Cardiac muscle cell (in vitro differentiated cells and primary cell): Measurements from ENCODE around the gene TAAR8. TPM values are rescaled to one million over a fixed set of nuclear protein-coding genes. Genes with fewer than 3 reads are reported as not detected.
A peak's percentile ranks its signal among the peaks of the same experiment; 100 is the strongest.

Experiments
- DNase-seq, 2 donors: peaks; one replicate each; pipeline versions ENCODE4 v3.0.0 to v3.0.0-alpha.2; 2010 to 2017; ENCODE audit warnings: low read depth in 1 of 2, low spot score in 1 of 2
- H3K27ac ChIP-seq: fragments of 200-600 bp; sonication (generic); 2 replicates; pipeline ENCODE4 v1.5.1; 2016
- H3K27me3 ChIP-seq: fragments of 200-600 bp; sonication (generic); 2 replicates; pipeline ENCODE4 v1.6.0; 2016; ENCODE audit warnings: control low read depth
- H3K36me3 ChIP-seq: fragments of 200-600 bp; sonication (generic); 2 replicates; pipeline ENCODE4 v1.5.1; 2016; ENCODE audit warnings: control low read depth
- H3K4me1 ChIP-seq: fragments of 200-600 bp; sonication (generic); 2 replicates; pipeline ENCODE4 v1.8.1; 2017; ENCODE audit warnings: low read depth, mild to moderate bottlenecking, mixed run types
- H3K4me3 ChIP-seq: fragments of 200-600 bp; sonication (generic); 2 replicates; pipeline ENCODE4 v1.5.1; 2016; ENCODE audit warnings: mild to moderate bottlenecking
- H3K9me3 ChIP-seq: fragments of 200-600 bp; sonication (generic); 2 replicates; pipeline ENCODE4 v1.5.1; 2017; ENCODE audit warnings: low read depth, mild to moderate bottlenecking, control low read depth
- CTCF ChIP-seq: IDR thresholded peaks from 2 replicates; pipeline ENCODE4 v1.5.1; 2012; ENCODE audit warnings: low read depth, mild to moderate bottlenecking, low read length
- polyA plus RNA-seq: library from polyadenylated mRNA; unstranded; fragments of >200 nt; fragmentation: Nextera tagmentation; extraction: Ambion mirVana; gene quantifications from 2 replicates; pipeline ENCODE4 v1.2.1, GENCODE V29; 2016
- total RNA-seq: library from RNA; depleted of rRNA; stranded (reverse); fragments of >200 nt; gene quantifications from 2 replicates; pipeline ENCODE4 v1.2.3, GENCODE V29; 2016

Gene TAAR8
- total and polyA plus RNA-seq, 2 experiments from 2014 or later: not detected

DNA sequence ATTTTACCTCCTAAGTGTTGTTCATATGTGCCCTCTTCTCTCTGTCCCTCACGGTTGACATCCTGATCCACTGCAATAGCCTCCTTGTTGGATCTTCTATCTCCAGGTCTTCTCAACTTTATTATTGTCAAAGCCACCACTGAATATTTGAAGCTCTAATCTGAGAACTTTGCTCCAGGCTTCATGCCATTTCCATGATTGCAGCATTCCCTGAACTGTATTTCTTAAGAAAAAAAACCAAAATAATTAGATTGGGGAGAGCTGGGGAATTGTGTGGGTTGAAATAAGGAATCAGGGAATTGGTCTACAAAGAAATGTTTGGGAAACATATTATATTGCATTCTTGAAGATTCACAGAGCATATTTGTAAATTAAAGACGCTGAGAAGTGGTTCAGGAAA is 37.1 kb upstream of the TAAR8 start:
- Histone ChIP-seq H3K36me3 (no peaks in the 10 kb centered on the region), H3K9me3 (no peaks in the 10 kb centered on the region), H3K27ac (no peak overlapping the region), H3K4me3 (no peak overlapping the region), H3K27me3 (no peaks in the 10 kb centered on the region), H3K4me1 (peaks cover 14% of the 10 kb centered on the region)
- no peak for DNase-seq
- no peak for TF ChIP-seq CTCF

DNA sequence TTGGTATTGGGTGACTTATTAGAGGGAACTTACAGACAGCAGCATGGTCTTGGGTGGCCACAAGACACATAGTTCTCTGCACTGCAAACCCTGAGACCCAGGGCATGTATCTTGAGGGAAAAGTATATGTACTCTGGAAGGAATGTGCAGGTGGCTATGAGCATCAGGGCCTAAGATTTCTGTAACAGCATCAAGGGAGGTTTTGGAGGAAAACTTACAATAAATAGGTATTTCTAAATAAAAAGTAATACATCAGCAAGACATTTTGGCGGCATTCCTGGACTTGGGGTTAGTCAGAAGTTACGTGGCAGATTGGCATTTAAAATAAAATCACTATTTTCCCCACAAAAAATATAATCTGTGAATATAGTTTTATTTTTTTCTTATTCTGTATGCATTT is 31.5 kb upstream of the TAAR8 start:
- H3K27ac ChIP-seq: no peak overlapping the region
- H3K4me3 ChIP-seq: no peak overlapping the region
- DNase-seq: peak in 1 of 2 donors; percentile 32
- H3K36me3 ChIP-seq: no peaks in the 10 kb centered on the region
- no peaks in the 10 kb centered on the region for H3K27me3 ChIP-seq
- H3K4me1 ChIP-seq: no peaks in the 10 kb centered on the region
- no peaks in the 10 kb centered on the region for H3K9me3 ChIP-seq
- no peak for TF ChIP-seq CTCF

GRCh38 chr6:132524646-132525045 is 27.8 kb upstream of the TAAR8 start:
- Histone ChIP-seq H3K9me3 (no peaks in the 10 kb centered on the region), H3K4me1 (no peaks in the 10 kb centered on the region), H3K4me3 (no peak overlapping the region), H3K36me3 (no peaks in the 10 kb centered on the region), H3K27ac (no peak overlapping the region), H3K27me3 (no peaks in the 10 kb centered on the region)
- no peak for TF ChIP-seq CTCF
- no peak for DNase-seq

- no peaks in the 10 kb centered on the region for H3K9me3 ChIP-seq
- no peak overlapping the region for H3K4me3 ChIP-seq
- no peak for TF ChIP-seq CTCF
- H3K4me1 ChIP-seq: no peaks in the 10 kb centered on the region
- no peaks in the 10 kb centered on the region for H3K27me3 ChIP-seq
- no peaks in the 10 kb centered on the region for H3K36me3 ChIP-seq
- H3K27ac ChIP-seq: no peak overlapping the region
- no peak for DNase-seq
Measured at GRCh38 chr6:132525866-132526265, 26.6 kb upstream of the TAAR8 start.

GRCh38 chr6:132526461-132526860 is 26.0 kb upstream of the TAAR8 start:
- DNase-seq: no peak
- H3K27me3 ChIP-seq: no peaks in the 10 kb centered on the region
- no peak overlapping the region for H3K4me3 ChIP-seq
- no peaks in the 10 kb centered on the region for H3K36me3 ChIP-seq
- no peaks in the 10 kb centered on the region for H3K9me3 ChIP-seq
- no peaks in the 10 kb centered on the region for H3K4me1 ChIP-seq
- no peak overlapping the region for H3K27ac ChIP-seq
- TF ChIP-seq CTCF: no peak

GRCh38 chr6:132527791-132528190 is 24.7 kb upstream of the TAAR8 start:
- no peak for DNase-seq
- Histone ChIP-seq H3K27me3 (no peaks in the 10 kb centered on the region), H3K4me3 (no peak overlapping the region), H3K9me3 (no peaks in the 10 kb centered on the region), H3K27ac (no peak overlapping the region), H3K4me1 (no peaks in the 10 kb centered on the region), H3K36me3 (no peaks in the 10 kb centered on the region)
- TF ChIP-seq CTCF: no peak
